ENCODE data around the gene STUM. TPM values are rescaled to one million over a fixed set of nuclear protein-coding genes. Genes with fewer than 3 reads are reported as not detected.
"Not testable (repeated sequence)": the region's sequence is repeated elsewhere in the genome, so short reads cannot be mapped to it uniquely, and the experiment has no call there.

The STUM gene
- total RNA-seq, 1 donor from 2014 or later = 0.35 TPM

- DNase-seq (ENCODE audit: extremely low read depth, low read depth, low spot score) = no peak
Observed at GRCh38 chr1:226579781-226580323, 31.3 kb downstream of the STUM start.

GRCh38 chr1:226580625-226581270, 32.2 kb downstream of the STUM start:
- DNase-seq (ENCODE audit: extremely low read depth, low read depth, low spot score) = no peak

- no peak for DNase-seq (ENCODE audit: extremely low read depth, low read depth, low spot score)
Observed at GRCh38 chr1:226581650-226582330, 33.2 kb downstream of the STUM start.

GRCh38 chr1:226582966-226583365, 34.4 kb downstream of the STUM start:
- no peak for DNase-seq (ENCODE audit: extremely low read depth, low read depth, low spot score)

GRCh38 chr1:226584164-226584563, 35.6 kb downstream of the STUM start:
- no peak for DNase-seq (ENCODE audit: extremely low read depth, low read depth, low spot score)

- no peak for DNase-seq (ENCODE audit: extremely low read depth, low read depth, low spot score)
Observed at GRCh38 chr1:226586116-226586515, 37.6 kb downstream of the STUM start.

GRCh38 chr1:226586650-226587422, 38.3 kb downstream of the STUM start:
- no peak for DNase-seq (ENCODE audit: extremely low read depth, low read depth, low spot score)

GRCh38 chr1:226588484-226588883, 39.9 kb downstream of the STUM start:
- no peak for DNase-seq (ENCODE audit: extremely low read depth, low read depth, low spot score)

- no peak for DNase-seq (ENCODE audit: extremely low read depth, low read depth, low spot score)
Observed at GRCh38 chr1:226589008-226589733, 40.6 kb downstream of the STUM start.

- DNase-seq (ENCODE audit: extremely low read depth, low read depth, low spot score) = no peak
Observed at GRCh38 chr1:226590614-226591013, 42.0 kb downstream of the STUM start.

GRCh38 chr1:226593541-226593940, 45.0 kb downstream of the STUM start:
- DNase-seq (ENCODE audit: extremely low read depth, low read depth, low spot score) = no peak

GRCh38 chr1:226596531-226597165, 48.1 kb downstream of the STUM start:
- DNase-seq (ENCODE audit: extremely low read depth, low read depth, low spot score) = no peak

- DNase-seq (ENCODE audit: extremely low read depth, low read depth, low spot score) = no peak
Observed at GRCh38 chr1:226597616-226598454, 49.3 kb downstream of the STUM start.

GRCh38 chr1:226598455-226598849, 49.9 kb downstream of the STUM start:
- DNase-seq (ENCODE audit: extremely low read depth, low read depth, low spot score) = no peak

GRCh38 chr1:226598955-226599354, 50.4 kb downstream of the STUM start:
- DNase-seq (ENCODE audit: extremely low read depth, low read depth, low spot score) = not testable (repeated sequence)

- DNase-seq (ENCODE audit: extremely low read depth, low read depth, low spot score) = no peak
Observed at GRCh38 chr1:226599636-226600238, 51.2 kb downstream of the STUM start.

GRCh38 chr1:226600254-226600653, 51.7 kb downstream of the STUM start:
- no peak for DNase-seq (ENCODE audit: extremely low read depth, low read depth, low spot score)

- no peak for DNase-seq (ENCODE audit: extremely low read depth, low read depth, low spot score)
Observed at GRCh38 chr1:226601456-226601855, 52.9 kb downstream of the STUM start.
